Measurements from ENCODE around the gene SYNDIG1. TPM values are rescaled to one million over a fixed set of nuclear protein-coding genes. Genes with fewer than 3 reads are reported as not detected.

Gene SYNDIG1
- total and polyA plus RNA-seq, 4 donors = 0.20 to 5.0 (median 0.63) TPM

DNA sequence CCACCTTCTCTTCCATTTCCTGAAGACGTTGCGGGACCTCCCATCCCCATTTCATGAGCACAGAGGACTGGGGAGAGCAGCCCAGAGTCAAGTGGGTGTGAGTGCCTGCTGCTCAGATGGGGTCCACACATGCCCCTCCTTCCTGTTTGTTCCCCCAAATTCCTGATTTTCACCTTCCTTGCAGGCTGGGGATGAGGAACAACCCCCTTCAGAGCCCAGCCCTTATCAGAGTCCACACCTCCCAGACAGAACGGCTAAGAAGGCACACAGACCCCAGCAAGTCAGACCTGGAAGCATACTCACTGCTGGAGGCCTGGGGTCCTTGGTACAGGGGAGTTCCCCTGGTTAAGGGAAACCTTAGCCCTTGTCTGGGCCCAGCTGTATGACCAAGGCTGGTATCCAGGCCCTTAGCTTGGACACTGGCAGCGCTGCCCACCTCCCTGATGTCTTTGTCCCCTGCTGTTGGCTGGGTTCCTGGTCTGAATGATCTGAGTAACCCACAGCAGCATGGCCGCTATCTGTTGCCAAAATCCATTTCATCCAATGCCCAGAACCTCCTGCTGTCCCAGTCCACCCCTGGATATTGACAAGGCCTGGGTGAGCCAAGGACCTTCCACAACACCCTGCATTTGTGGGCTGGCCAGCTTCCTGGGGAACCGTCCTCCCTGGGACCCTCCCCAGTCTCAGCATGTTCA, 230.9 kb downstream of the SYNDIG1 start:
- 75 to 76% methylated on average over 6 of the region's 6 CpGs for WGBS, 2 donors
- no peak for DNase-seq
- H3K27me3 ChIP-seq (ENCODE audit: control insufficient read depth in 3 of 3, insufficient read depth in 3 of 3, low read length in 2 of 3) = peaks cover 0 to 46% (median 0%) of the 10 kb centered on the region in 3 donors

DNA sequence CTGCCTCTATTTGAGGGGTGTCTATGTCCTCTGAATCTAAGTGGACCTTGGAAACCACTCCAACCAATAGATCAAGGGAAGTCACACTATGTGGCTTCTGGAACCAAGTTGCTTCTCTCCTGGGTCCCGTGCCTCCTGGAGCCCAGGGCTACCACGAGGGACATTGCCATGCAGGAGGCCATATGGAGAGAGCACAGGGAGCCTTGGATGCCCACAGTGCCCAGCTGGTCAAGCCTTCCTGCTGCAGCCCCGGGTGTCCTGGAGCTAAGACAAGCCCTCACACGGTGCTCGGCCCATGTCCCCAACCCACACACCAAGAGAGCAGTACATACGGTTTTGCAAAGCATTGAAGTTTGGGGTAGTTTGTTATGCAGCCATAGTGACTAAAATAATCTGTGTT, 231.6 kb downstream of the SYNDIG1 start:
- TF ChIP-seq, protein P1, sequence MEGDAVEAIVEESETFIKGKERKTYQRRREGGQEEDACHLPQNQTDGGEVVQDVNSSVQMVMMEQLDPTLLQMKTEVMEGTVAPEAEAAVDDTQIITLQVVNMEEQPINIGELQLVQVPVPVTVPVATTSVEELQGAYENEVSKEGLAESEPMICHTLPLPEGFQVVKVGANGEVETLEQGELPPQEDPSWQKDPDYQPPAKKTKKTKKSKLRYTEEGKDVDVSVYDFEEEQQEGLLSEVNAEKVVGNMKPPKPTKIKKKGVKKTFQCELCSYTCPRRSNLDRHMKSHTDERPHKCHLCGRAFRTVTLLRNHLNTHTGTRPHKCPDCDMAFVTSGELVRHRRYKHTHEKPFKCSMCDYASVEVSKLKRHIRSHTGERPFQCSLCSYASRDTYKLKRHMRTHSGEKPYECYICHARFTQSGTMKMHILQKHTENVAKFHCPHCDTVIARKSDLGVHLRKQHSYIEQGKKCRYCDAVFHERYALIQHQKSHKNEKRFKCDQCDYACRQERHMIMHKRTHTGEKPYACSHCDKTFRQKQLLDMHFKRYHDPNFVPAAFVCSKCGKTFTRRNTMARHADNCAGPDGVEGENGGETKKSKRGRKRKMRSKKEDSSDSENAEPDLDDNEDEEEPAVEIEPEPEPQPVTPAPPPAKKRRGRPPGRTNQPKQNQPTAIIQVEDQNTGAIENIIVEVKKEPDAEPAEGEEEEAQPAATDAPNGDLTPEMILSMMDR (IDR thresholded peaks at IDR 0.05; ENCODE audit: control extremely low read depth, extremely low read depth) = no peak
- ATAC-seq (ENCODE audit: insufficient read depth, low FRiP score) (no peak), DNase-seq (no peak)
- WGBS, 2 donors = 89 to 91% methylated on average over 6 of the region's 6 CpGs
- no peak overlapping the region for H3K27ac ChIP-seq (ENCODE audit: low read depth in 1 of 2, low read length in 1 of 2)
- peaks cover 0 to 47% (median 0%) of the 10 kb centered on the region in 3 donors for H3K27me3 ChIP-seq (ENCODE audit: control insufficient read depth in 3 of 3, insufficient read depth in 3 of 3, low read length in 2 of 3)
- H3K9ac ChIP-seq (ENCODE audit: insufficient read depth in 1 of 2, low read length in 2 of 2) = no peak overlapping the region
- no peak overlapping the region for H3K4me3 ChIP-seq
- H3K4me1 ChIP-seq (ENCODE audit: control insufficient read depth in 5 of 5, insufficient read depth in 5 of 5, low read length in 5 of 5) = no peaks in the 10 kb centered on the region
- H3K36me3 ChIP-seq (ENCODE audit: control insufficient read depth in 4 of 4, insufficient read depth in 4 of 4, low read length in 4 of 4) = no peaks in the 10 kb centered on the region
- peaks cover 0 to 5% (median 0%) of the 10 kb centered on the region in 4 donors for H3K9me3 ChIP-seq (ENCODE audit: control insufficient read depth in 4 of 4, insufficient read depth in 3 of 4, low read length in 3 of 4)

More for the DNA sequence above, 230.9 kb downstream of the SYNDIG1 start:
- no peak for ATAC-seq (ENCODE audit: insufficient read depth, low FRiP score)
- Histone ChIP-seq H3K4me1 (ENCODE audit: control insufficient read depth in 5 of 5, insufficient read depth in 5 of 5, low read length in 5 of 5) (no peaks in the 10 kb centered on the region), H3K9ac (ENCODE audit: insufficient read depth in 1 of 2, low read length in 2 of 2) (no peak overlapping the region), H3K36me3 (ENCODE audit: control insufficient read depth in 4 of 4, insufficient read depth in 4 of 4, low read length in 4 of 4) (no peaks in the 10 kb centered on the region), H3K4me3 (no peak overlapping the region), H3K27ac (ENCODE audit: low read depth in 1 of 2, low read length in 1 of 2) (no peak overlapping the region), H3K9me3 (ENCODE audit: control insufficient read depth in 4 of 4, insufficient read depth in 3 of 4, low read length in 3 of 4) (peaks cover 0 to 5% (median 0%) of the 10 kb centered on the region in 4 donors)
- TF ChIP-seq, protein P1 (IDR thresholded peaks at IDR 0.05; ENCODE audit: control extremely low read depth, extremely low read depth) = no peak

DNA sequence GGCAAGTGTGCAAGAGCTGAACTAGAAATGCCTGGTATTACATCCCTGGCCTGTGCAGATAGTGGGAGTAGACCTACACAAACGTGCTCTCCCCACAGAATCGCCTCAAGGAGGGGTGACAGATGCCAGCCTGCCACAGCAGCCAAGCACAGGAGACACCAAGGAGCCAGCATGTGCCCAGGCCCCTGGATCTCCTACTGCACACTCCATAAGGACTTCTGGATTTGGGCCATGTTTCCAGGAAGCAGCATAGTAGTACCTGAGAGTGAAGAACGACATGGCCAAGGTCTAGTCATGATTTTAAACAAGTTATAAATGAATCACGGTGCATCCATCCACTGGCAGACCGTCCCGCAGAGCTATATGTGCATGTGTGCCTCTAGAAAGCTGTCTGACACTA, 232.2 kb downstream of the SYNDIG1 start:
- TF ChIP-seq, protein P1 (IDR thresholded peaks at IDR 0.05; ENCODE audit: control extremely low read depth, extremely low read depth) = no peak
- no peak overlapping the region for H3K4me3 ChIP-seq
- no peaks in the 10 kb centered on the region for H3K36me3 ChIP-seq (ENCODE audit: control insufficient read depth in 4 of 4, insufficient read depth in 4 of 4, low read length in 4 of 4)
- DNase-seq (no peak), ATAC-seq (ENCODE audit: insufficient read depth, low FRiP score) (no peak)
- no peak overlapping the region for H3K9ac ChIP-seq (ENCODE audit: insufficient read depth in 1 of 2, low read length in 2 of 2)
- peaks cover 0 to 3% (median 0%) of the 10 kb centered on the region in 4 donors for H3K9me3 ChIP-seq (ENCODE audit: control insufficient read depth in 4 of 4, insufficient read depth in 3 of 4, low read length in 3 of 4)
- WGBS, 2 donors = 74 to 84% methylated on average over 6 of the region's 6 CpGs
- H3K27ac ChIP-seq (ENCODE audit: low read depth in 1 of 2, low read length in 1 of 2) = no peak overlapping the region
- no peaks in the 10 kb centered on the region for H3K4me1 ChIP-seq (ENCODE audit: control insufficient read depth in 5 of 5, insufficient read depth in 5 of 5, low read length in 5 of 5)
- H3K27me3 ChIP-seq (ENCODE audit: control insufficient read depth in 3 of 3, insufficient read depth in 3 of 3, low read length in 2 of 3) = peaks cover 0 to 54% (median 2%) of the 10 kb centered on the region in 3 donors

Data from lung (tissue), 12 donors.